Nucleus accumbens (tissue), 56 donors: ENCODE measurements around the gene CDH24.
A peak's percentile ranks its signal among the peaks of the same experiment; 100 is the strongest.

Experiments
- DNase-seq, 56 donors: peaks; one replicate each; lab custom pipeline; 2025; lab: John Stamatoyannopoulos, UW

The CDH24 gene

DNA sequence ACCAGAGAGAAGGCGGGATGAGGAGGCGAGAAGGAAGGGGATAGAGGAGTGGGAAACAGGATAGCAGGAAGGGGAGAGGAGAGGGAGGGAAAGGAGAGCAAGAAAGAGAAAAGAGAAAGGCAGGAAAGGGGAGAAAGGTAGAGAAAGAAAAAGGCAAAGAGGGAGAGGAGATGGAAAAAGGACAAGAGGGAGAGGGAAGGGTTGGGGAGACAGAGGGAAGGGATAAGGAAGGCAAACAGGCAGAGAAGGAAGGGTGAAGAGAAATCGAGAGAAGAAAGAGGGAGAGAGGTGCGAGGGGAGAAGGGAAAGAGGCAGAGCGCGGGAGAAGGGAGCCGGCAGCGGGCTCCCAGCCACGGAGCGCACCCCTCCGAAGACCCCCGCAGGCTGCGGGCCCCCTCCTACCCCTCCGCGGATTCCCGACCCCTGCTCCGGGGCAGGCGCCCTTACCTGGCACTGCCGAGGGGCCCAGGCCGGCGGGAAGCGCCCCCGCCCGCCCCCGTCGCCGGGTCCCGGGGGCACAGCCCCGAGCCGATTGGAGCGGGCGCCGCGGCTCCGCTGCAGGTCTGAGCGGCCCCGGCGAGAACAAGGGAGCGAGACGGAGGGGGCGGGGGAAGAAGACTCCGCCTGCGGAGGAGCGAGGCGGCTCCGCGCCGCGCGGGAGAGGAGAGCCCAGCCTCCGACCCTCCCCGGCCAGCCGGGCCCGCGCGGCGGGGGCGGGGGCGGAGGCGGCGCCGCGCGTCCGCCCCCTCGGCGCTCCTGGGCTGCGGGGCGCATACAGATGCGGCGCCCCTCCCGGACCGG is at the start of gene CDH24:
Gene CDH24 (minus strand): TSS at position 565 of the 801 bp plus-strand sequence. CDS start 1,787 bp downstream, outside the sequence.
- DNase-seq = no peak

GRCh38 chr14:23106747-23107045 is 49.4 kb upstream of the CDH24 start:
- no peak for DNase-seq

GRCh38 chr14:23105348-23105824 is 48.1 kb upstream of the CDH24 start:
- no peak for DNase-seq

GRCh38 chr14:23104591-23105347 is 47.4 kb upstream of the CDH24 start, which contains the start of gene CIROP:
TSS of gene CIROP (minus strand) at chr14:23104989. CDS start at chr14:23104920, 69 bp downstream.
- peak in 1 of 56 donors; percentile 9 for DNase-seq

GRCh38 chr14:23104070-23104590 is 46.8 kb upstream of the CDH24 start:
- DNase-seq = no peak

DNA sequence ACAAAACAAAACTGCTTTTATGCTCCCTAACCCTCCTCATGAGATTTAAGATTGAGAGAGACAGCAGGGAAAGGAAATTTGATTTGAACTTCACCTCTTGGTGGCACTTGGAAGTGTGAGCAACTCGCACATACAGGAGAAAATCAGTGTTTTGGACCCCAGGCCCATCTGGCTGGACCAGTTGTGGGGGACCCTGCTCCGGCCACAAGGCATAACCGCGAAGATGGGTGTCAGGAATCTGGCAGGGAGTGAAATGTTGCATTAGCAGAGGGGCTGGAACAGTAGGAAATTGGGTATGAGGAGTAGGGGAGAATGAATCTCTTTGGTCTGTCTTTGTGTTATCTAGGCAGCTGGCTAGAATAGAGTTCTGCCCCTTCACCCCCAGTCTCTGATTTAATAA is 46.3 kb upstream of the CDH24 start:
- DNase-seq = no peak

- DNase-seq = peak in 15 of 56 donors; percentile 6 to 51 (median 24)
Measured at GRCh38 chr14:23102801-23103200, 45.5 kb upstream of the CDH24 start.

- DNase-seq = no peak
Measured at GRCh38 chr14:23101986-23102625, 44.8 kb upstream of the CDH24 start.

GRCh38 chr14:23101213-23101970 is 44.1 kb upstream of the CDH24 start:
- DNase-seq = no peak

DNA sequence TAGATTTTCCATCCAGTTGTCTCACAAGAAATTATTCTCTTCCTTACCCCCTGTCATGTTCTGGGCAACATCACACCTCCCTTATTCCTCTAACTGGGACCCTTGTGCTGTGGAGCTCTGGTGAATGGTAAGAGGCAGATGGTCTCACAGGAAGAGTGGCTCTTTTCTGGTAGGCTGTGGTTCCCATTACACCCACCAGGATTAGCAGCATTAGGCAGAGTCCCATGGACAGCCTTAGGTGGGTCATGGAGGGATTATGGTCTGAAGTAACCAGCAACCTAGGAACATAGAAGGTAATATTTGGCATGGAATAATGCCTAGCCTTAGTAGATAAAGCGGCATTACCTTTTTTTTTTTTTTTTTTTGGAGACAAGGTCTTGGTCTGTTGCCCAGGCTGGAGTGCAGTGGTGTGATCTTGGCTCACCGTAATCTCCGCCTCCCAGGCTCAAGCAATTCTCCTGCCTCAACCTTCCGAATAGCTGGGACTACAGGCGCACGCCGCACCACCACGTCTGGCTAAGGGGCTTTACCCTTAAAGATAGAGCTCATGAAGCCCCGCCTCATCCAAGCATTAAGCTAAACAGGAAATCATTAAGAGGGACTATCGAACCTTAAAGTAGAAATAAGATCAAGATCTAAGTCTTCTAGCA is 42.0 kb upstream of the CDH24 start:
- DNase-seq = no peak

GRCh38 chr14:23097786-23098185 is 40.5 kb upstream of the CDH24 start:
- no peak for DNase-seq

DNA sequence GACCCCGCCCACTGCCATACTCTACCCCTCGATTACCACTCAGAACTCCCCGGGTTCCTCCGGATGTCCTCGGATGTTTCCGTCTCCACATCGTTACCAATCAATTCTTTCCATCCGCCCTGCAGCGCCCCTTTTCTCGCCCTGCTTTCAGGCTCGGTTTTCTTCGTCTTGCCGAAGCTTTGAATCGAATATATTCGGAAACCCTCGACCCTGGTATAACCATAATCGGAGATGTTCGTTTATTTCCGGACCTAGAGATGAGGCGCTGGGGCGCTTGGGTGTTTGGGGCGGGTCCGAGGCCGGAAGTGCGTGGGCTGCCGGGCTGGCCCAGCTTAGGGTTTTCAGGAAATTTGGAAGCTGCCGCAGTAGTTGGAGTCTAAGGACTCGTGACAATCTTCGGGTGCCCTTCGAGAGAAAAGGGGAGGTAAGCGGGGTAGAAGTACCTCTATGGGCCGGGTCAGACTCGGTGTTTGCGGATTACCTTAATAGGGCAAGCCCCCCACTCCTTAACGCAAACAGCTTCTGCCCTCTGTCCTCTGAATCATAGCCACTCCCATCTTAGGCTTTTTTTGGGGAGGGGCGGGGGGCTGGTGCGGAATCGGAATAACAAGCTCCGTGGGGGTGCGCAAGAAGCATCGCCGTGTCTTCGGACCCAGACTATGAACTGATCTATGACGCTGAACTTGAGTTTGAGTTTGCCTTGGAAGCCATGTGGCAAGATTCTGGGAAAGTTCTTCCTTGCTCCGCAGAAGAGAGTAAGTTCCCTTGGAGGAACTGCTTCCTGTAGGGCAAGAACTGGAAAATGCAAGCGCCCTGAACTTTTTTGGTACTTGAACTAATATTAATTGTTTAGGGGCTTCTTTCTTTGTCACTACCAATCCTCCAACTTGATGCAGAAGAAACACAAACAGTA is 38.1 kb upstream of the CDH24 start, which contains the start of gene C14orf119:
Gene C14orf119 (plus strand): TSS at position 310 of the 913 bp plus-strand sequence. CDS start 2,154 bp downstream, outside the sequence.
- no peak for DNase-seq

DNA sequence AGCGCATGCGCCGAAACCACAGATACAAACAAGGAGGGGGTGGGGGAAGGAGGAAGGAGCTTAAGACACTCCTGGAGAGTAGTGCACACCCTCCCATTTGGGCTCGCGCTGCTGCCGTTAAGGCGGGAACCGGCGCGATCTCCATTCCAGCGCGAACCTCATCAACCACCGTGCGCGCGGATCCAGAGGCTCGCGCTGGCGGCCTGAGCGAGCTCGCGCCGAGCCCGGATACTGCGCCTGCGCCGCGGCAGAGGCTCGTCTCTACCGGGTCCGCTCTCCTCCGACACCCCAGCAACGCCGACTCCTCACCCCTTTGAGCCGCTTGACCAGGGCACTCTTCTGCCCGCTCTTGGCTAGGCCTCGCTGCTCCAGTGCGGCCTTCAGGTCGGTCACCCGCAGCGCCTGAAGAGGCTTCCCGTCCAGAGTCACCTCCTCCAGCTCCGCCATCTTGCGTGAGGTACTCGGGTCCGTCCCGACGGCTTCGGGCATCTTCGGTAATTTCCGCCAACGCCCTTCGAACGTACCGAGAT is 37.4 kb upstream of the CDH24 start, which contains the start of gene ACIN1:
Gene ACIN1 (minus strand): TSS at position 471 of the 530 bp plus-strand sequence. CDS start 24 bp downstream, at position 447.
- DNase-seq = no peak

DNA sequence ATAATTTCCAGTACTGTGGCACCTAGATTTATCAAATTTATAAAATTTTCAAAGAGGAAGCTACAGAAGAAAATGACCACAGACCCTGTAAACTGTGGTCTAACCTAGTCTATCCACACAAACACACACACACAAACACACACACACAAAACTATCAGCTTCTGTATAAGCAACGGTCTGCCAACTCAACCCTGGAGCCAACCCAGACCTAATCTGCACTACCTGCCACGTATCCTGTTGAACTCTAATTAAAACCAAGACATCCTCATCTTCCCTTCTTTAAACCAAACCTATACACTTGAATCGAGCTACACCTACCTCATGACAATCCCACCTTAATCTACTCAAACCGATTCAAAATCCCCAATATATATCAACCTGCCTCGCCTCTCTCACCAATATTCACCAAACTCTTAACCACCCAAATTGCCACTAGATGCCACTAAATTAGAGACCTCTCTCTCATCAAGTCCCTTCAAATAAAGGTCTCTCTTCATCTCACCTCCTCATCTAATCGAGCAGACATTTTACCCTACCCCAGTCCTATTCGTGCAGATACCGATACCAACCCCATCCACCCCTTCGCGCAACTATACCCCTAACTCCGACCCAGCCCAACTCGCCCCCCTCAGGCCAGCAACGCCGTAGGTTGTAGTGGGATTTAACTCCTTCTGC is 36.8 kb upstream of the CDH24 start:
- DNase-seq = no peak

DNA sequence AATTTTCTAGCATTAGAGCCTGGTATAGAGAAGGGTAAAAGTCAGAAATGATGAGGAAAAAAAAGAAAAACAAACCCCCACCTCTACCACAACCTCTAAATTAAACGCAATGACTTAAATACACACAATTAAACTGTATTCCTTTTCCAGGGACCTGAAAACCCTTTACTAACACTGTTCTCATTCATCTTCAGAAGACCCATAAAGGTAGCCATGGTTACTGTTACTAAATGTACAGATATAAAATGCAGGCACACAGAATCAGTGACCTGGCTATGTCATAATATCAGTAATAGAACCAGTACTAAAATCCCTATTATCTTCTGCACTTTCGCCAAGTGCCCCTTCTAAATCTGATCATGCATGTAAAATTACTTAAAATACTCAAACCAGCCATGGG is 36.2 kb upstream of the CDH24 start:
- DNase-seq = no peak

- no peak for DNase-seq
Measured at GRCh38 chr14:23093104-23093503, 35.8 kb upstream of the CDH24 start.
